ENCODE data around the gene MED13L. TPM values are rescaled to one million over a fixed set of nuclear protein-coding genes. Genes with fewer than 3 reads are reported as not detected.

MED13L gene
- total RNA-seq, result 117 TPM

DNA sequence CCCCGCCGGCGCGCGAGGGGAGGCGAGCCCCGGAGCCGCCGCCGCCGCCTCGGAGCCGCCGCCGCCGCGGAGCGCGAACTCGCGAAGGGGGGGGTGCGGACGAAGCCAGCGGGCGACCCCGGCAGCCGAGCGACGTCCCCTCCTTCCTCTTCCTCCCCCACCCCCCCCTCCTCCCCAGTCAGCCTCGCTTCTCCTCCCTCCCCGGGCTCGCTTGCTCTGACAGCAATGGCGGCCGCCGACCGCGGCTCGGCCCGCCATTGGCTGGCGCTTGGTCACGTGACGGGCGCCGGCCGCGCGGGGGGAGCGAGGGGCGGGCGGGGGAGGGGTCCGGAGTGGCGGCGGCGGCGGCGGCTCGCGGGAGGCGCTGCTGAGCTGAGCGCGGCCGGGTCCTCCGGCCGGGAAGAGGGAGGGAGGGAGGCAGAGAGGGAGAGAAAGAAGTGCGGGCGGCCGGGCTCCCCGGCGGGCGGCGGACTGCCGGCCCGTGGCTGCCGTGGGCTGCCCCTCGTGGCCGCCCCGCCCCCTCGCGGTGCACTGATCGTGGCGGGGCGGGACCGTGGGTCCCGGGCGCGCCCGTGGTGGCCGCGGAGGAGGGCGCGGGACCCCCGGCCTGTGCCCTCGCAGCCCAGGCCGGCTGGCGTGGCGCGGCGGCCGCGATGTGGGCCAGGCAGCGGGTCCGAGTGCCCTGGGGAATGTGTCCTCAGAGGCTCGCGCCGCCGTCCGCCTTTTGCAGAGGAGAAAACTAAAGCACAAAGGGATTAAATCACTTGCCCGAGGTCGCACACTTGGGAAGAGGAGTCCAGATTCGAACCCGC is at the start of gene MED13L:
MED13L (minus strand) TSS at position 227 of the 812 bp plus-strand sequence. CDS start 562 bp downstream, outside the sequence.
- peak; percentile 90 for DNase-seq (ENCODE audit: low spot score)

DNA sequence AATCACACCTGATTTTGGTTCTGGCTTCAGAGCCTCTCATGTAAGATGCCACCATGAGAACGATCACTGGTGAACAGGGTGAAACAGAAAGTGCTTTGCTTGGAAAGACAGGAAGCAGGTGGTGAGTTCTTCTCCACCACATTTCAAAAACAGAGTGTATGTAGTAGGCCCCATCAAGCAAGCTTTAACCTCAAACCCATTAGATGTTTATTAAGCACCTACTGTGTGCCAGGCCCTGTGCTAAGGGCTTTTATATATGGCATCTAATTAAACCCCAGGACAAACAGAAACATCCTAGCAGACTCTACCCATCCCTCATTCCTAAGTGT is 47.8 kb upstream of the MED13L start:
- DNase-seq (ENCODE audit: low spot score), result no peak

DNA sequence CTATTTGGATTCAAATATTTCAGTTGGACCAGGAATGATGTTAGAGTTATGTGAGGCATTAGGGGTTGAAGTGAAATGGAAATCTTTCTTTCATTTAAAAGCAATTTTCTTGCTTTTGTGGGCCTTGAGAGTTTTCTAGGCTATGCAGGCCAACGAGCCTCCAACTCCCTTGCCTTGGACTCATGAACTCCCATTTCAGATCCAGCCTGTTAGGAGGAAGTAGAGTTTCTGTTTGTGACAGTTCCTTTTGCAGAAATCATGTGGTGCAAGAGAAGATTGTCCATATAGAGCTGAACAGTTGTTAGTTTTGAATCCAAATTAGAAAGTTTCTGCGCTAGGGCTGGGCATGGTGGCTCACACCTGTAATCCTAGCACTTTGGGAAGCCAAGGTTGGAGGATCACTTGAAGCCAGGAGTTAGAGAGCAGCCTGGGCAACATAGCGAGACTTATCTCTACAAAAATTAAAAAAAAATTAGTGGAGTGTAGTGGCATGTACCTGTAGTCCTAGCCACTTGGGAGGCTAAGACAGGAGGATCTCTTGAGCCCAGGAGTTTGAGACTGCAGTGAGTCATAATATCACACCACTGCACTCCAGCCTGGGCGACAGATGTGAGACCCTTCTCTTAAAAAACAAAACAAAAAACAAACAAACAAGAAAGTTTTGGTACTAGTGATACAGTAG is 47.3 kb upstream of the MED13L start:
- DNase-seq (ENCODE audit: low spot score), result no peak

DNA sequence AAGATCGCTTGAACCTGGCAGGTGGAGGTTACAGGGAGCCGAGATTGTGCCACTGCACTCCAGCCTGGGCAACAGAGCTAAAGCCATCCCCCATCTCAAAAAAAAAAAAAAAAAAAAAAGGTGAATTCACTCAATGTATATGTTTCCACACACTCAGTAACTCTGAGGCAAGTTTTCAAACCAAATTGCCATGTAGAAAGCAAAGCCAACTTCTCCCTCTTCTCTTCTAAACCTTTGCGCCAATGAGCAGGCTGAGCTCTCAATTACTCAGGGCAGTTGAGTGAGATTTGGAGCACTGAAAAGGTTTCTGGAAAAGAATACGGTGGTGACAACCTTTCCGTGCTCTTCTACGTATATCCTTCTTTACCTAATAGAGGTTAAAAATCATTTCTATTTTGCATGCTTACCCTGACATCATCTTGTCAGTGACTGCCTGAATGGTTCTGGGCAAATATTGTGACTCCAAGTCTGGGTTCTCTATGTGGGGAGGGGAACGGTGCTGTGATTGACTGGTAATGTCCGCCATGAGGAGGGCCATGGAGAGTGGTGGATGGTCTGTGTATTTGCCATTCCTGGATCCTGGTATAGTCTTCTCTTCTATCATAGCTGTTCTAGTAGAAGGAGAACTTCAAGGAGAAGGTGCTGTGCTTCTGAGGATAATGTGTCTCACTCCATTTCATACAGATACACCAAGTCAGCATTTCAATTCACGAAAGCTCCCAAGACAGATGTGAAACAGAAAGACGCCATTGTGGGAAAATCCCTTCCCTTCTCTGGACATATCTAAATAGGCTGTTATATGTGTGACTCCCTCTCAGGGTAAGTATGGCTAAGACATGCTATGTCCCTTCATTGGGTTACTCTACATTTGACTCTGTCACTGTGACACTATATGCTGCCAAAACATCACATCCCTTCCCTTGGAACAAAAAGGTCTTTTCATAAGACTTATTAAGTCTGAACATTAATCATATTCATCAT is 46.2 kb upstream of the MED13L start:
- no peak for DNase-seq (ENCODE audit: low spot score)

DNA sequence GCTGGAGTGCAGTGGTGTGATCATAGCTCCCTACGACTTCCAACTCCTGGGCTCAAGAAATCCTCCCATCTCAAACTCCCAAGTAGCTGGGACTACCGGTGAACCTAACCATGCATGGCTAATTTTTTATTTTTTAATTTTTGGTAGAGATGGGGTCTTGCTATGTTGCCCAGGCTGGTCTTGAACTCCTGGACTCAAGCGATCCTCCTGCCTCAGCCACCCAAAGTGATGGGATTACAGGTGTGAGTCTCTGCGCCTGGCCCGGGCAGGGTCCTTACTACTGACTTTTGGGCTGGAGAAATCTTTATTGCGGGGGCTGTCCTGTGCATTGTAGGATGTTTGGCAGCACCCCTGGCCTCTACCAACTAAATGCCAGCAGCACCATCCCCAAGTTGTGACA is 44.4 kb upstream of the MED13L start:
- DNase-seq (ENCODE audit: low spot score), result no peak

DNA sequence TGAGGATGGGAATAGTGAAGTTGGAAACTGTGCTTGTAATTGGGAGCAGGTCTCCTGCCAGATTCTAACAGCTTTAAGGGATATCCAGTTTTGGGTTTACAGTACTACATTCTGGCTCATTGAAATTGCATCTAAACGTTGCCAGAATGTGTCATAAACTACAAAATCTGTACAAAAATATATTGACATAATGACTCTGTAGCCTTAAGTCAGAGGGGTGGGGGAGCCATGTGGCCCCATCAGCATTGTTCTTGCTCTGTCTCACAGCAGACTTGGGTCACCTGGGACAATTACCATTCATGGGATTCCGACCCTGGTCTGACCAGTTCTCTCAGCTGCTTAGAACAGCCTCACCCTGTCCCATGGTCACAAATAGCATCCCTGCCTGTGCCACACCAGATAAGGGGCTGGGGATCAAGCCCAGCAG is 43.3 kb upstream of the MED13L start:
- DNase-seq (ENCODE audit: low spot score), result no peak

DNA sequence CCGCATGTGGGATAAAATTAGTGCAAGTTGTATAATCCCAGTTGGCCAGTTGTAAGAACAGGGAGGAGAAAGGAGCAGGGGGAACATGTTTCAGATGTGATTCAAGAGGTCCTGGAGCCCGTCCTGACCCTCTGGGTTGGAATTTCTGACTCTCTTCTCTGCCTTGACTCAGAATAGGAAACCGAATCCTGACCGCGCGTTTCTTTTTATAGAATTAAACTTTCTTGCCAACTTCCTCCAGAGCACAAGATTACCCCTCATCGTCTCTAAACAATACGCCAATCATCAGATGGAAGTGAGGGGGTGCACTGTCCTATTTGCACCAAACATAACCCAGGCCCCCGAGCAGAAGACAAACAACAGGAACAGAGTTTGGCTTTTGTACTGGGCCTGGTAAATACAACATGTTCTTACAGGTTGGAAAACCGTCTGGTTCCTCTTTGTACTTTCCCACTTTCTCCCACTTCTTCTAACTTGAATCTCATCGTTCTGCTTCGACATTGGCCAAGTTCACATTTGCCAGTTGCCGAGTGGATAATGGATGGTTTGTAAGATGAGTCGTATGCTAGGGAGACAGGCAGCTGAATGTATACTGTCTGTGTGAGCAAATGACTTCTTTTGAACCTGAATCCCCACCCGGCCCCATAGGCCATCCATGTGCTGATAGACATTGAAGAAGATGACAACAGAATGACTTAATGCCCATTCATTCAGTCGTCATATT is 42.6 kb upstream of the MED13L start:
- peak; percentile 75 for DNase-seq (ENCODE audit: low spot score)

DNA sequence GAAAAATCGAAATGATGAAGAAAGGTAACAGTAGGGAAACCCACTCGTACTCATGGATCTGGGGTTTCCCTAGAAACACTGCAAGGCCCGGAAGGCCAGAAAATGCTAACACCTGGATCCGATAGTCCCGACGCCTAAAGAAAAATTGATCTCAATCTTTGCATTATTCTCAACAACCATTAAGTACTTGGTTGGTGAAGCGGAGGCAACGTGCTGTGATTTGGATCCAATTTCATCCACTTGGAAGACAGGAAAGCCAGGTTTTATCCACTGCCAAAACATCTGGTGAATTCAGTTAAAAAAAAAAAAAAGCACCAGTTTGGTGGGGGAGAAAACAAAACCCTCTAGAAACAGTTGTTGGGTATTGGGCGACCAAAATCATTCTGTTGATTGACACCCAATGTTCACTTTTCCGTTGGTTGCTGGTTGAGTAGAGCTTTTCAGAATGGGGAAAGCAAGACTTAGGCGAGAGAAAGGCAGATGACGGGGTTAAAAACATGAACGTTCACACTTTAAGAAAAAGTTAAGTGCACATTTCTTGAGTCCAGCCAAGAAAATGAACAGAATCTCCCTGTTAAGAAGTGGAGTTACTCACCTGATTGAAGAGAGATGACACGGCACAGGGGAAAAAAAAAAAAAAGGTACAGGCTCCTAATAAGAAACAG is 41.9 kb upstream of the MED13L start:
- no peak for DNase-seq (ENCODE audit: low spot score)

DNA sequence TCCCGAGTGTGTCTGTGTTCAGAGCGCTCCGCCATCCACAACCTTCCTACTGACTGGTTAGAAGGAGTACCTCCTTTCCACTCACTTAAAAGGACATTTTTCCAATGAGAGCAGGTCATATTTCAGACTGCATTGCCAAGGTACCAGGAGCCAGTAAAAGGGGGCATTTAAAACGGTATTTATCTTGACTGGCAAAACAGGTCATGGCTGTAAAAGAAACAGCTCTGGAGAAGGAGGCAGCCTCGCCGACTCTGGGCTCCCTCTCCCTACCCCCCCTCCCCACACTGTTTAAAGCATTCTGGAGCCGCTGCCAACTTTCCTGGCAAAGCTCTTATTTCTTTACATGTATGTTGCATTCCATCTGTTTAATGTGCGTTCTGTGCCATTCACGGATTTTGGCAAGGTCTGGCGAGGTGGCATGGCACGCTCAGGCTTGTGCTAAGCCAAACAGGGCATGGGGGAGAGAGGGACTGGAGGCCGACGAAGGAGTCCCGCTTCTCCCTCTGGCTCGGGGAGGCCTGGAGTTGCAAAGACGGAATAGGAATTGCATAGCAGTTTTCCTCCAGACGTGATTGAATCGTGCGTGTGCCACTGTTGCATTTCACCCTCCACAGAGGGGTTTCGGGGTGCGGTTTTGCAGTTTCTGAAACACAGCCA is 41.2 kb upstream of the MED13L start:
- no peak for DNase-seq (ENCODE audit: low spot score)

DNA sequence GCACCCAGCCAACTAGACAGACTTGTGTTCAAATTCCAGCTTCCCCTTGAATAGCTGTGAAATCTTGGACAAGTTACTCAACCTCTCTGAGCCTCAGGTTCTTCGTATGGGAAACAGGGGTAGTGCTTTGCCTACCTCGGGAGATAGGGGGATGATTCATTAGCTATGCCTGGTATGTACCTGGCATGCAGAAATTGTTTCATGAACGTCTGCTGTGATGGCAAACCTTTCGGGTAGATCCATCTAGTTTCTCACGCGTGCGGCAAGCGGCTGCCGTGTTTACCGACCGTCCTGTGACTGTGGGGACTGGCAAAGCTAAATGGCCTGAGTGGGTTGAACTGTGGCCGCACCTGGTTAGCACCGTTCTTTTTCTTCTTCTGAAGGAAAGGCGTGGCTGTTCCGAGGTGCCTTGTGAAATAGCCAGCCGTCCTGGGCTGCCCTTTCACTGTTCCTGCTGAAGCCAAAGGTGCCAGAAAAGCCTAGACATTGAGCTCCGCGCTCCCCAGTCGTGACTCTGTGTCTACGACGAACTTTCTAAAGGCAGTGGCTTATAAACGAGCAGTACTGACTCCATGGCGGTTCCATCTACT is 40.6 kb upstream of the MED13L start:
- DNase-seq (ENCODE audit: low spot score), result no peak

DNA sequence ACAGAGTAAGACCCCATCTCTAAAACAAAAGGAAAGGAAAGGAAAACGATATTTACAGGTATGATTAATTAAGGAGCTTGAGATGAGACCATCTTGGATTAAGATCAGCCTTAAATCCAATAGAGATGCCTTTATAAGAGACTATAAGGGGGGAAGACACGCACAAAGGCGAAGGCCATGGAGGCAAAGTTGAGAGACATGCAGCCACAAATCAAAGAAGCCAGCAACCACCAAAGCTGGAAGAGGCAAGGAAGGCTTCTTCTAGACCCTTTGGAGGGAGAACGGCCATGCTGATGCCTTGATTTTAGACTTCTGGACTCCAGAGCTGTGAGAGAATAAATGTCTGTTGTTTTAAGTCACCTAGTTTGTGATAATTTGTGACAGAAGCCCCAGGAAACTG is 39.6 kb upstream of the MED13L start:
- no peak for DNase-seq (ENCODE audit: low spot score)

DNA sequence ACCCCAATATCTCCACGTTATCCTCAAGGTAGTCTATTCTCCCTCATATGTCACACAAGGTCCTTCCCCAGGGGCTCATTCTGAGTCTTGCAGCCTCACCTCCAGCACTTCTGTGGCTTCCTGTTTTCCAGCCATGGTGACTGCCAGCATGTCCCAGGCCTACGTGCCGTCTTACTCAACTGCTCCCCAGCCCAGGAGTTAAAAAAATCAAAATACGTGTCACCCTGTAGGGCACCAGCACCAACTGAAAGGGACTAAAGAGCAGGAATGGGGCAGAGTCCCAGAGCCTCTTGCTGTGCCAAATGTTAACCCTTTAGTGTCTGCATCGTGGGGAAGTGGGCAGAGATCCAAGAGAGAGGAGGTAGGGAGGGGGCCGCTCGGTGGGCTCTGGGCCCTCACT is 37.0 kb upstream of the MED13L start:
- DNase-seq (ENCODE audit: low spot score), result no peak

DNA sequence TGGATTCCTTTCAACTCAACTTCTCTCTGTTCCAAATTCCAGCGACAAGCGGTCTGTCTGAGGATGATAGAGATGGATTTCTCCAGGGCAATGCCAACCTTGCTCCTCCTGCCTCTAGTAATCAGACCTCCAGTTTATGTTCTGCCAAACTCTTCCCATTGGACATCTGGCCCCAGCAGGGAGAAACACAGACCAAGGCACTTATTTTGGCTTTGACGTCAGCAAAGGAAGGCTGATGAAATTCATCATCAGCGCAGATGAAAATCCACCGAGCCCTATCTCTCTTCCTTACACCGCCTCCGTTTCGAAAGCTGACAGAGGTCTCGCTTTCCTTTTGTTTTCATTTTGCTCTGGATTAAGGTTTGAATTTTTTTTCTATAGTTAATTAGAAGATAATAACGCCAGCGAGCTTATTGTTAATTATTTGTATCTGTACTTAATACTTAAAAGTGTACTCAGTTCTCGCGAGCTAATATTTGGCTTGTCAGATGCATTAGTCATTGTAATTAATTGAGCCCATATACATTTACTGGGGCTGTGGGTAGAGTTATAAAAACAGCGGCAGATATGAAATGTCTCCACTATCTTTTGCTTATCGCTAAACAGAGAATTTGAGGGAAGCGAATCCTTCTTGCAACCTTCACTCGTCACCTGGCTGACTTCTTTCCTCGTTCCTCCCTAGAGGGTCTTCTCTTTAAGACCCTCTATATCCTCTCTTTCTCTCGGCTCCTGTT is 35.9 kb upstream of the MED13L start:
- DNase-seq (ENCODE audit: low spot score), result no peak

DNA sequence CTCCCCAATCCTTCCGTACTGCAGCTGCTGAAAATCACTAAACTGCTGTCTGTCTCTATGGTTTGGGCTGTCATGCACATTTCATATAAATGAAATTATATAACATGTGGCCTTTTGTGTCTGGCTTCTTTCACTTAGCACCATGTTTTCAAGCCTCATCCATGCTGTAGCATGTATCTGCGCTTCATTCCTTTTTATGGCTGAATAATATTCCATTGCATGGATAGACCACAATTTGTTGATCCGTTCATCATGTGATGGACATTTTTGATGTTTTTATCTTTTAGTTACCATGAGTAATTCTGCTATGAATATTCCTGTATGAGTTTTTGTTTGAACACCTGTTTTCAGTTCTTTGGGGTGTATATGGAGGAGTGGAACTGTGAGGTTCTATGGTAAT is 32.6 kb upstream of the MED13L start:
- DNase-seq (ENCODE audit: low spot score), result no peak

DNA sequence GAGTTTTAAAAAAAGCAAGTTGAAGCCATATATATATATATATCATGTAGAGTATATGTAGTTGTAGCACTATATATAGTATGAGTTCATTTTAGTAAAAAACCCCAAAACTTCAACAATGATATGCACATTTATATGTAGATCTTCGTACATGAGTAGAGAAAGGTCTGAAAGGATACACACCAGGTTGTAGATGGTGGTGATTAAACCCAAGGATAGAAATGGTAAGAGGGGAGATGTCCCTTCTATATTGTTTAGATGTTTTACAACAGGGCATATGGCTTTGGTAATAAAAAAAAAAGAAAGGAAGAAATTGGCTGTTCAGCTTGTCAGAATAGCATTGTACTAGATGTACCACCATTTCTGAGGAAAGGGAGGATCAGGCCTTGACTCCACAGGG is 31.9 kb upstream of the MED13L start:
- DNase-seq (ENCODE audit: low spot score), result no peak

DNA sequence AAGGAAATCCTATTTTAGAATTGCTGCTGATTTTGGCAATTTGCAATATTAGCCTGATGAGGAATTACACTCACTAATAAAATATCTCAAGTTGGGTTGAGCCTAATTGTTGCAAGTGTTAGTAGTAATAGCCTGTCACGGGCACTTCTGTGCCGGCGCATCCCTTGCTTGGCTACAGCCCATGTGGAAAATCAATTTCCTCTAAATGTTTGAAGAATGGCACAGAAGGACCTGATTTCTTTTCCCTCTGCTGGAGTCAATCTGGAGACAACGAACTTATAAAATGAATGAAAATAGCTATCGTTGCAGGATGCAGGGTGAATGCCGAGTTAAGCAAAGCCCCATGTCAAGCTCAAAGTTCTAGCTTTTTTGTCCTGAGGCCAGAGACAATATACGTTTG is 31.2 kb upstream of the MED13L start:
- no peak for DNase-seq (ENCODE audit: low spot score)

DNA sequence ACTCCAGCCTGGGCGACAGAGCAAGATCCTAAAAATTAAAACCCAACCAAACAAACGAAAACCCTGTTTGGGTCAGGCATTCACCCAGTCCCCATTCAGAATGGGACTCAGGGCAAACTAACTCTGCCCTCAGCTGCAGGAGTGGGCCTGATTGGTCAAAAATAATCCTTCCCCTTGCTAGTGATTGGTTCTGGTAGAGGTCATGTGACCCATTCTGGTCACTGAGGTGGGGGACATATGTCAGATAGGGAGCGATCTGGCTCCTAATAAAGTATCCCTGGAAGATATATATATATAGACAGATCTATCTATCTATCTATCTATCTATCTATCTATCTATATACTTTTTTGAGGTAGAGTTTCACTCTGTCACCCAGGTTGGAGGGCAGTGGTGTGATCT is 29.5 kb upstream of the MED13L start:
- DNase-seq (ENCODE audit: low spot score), result no peak

DNA sequence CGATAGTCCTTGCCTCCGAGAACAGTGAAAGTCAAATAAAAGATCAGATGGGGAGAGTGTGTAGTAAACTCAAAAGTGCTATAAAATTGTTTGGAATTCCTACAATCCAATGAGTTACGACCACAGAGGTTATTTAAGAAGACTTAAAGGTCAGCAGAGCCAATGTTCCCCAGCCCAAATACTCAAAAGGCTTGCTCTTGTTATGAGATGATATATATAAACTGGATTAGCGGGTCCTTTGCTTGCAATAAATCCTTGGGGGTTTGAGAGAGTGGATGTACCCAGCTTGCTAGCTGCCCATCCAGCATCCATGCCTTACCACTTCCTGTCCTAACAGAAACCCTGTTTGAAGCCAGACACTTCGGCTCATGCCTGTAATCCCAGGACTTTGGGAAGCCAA is 29.0 kb upstream of the MED13L start:
- DNase-seq (ENCODE audit: low spot score), result no peak

DNA sequence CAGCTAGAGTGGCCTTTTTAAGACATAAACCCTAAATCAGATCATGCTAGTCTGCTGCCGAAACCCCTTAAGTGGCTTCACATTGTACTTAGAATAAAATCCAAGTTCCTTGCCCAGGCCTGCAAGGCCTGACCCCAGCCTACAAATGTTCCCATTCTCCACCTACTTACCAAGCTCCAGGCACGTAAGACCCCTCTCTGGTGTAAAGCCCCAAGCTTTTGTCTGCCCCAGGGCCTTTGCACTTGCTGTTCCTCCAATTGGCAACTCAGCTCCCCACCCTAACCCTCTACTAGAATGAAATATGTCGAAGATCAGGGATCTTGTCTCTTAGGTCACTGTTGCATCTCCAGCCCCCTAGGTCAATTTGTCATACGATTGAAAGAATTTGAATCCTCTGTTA is 27.1 kb upstream of the MED13L start:
- DNase-seq (ENCODE audit: low spot score), result no peak
